ENCODE data around the gene LRP2. TPM values are rescaled to one million over a fixed set of nuclear protein-coding genes. Genes with fewer than 3 reads are reported as not detected.

LRP2 gene
- total and polyA plus RNA-seq, 2 of the 8 experiments (the other 6 are each of a cell fraction or from before 2014, with no cell fraction given), result 2.0 to 2.9 TPM

- TF ChIP-seq, protein P1, sequence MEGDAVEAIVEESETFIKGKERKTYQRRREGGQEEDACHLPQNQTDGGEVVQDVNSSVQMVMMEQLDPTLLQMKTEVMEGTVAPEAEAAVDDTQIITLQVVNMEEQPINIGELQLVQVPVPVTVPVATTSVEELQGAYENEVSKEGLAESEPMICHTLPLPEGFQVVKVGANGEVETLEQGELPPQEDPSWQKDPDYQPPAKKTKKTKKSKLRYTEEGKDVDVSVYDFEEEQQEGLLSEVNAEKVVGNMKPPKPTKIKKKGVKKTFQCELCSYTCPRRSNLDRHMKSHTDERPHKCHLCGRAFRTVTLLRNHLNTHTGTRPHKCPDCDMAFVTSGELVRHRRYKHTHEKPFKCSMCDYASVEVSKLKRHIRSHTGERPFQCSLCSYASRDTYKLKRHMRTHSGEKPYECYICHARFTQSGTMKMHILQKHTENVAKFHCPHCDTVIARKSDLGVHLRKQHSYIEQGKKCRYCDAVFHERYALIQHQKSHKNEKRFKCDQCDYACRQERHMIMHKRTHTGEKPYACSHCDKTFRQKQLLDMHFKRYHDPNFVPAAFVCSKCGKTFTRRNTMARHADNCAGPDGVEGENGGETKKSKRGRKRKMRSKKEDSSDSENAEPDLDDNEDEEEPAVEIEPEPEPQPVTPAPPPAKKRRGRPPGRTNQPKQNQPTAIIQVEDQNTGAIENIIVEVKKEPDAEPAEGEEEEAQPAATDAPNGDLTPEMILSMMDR (IDR thresholded peaks at IDR 0.05; ENCODE audit: control extremely low read depth in 1 of 3, insufficient read depth in 1 of 3, low read depth in 1 of 3, low read length in 3 of 3), result no peak
- TF ChIP-seq SP1 (IDR thresholded peaks at IDR 0.05; ENCODE audit: low read depth, low read length) (no peak), EGR1 (IDR thresholded peaks at IDR 0.05; ENCODE audit: borderline replicate concordance, low read depth, low read length) (no peak), TCF12 (IDR thresholded peaks at IDR 0.05; ENCODE audit: low read depth, low read length) (no peak), CBX5 (IDR thresholded peaks at IDR 0.05; ENCODE audit: low read depth, low read length) (no peak)
These were observed 17.4 kb downstream of the LRP2 start (continued) for GRCh38 chr2:169344736-169345485.

All from H1 (cell line).